Activated CD8-positive, alpha-beta memory T cell treated with anti-CD3 and anti-CD28 coated beads for 4 hours (primary cell): ENCODE measurements around the gene NCDN.

Experiments used
- DNase-seq, 2 donors: peaks; one replicate each; pipeline ENCODE4 v3.0.0-alpha.2; 2020; ENCODE audit warnings: low read depth in 2 of 2

Gene NCDN

GRCh38 chr1:35557611-35558373 lies at the start of gene NCDN:
Gene NCDN, plus strand, starts transcription at chr1:35557799. Its CDS starts 392 bp downstream, at chr1:35558191.
- DNase-seq, result peak; percentile 95

- no peak for DNase-seq
These were observed 49.7 kb upstream of the NCDN start for GRCh38 chr1:35507947-35508346.

GRCh38 chr1:35509558-35509957 lies 48.0 kb upstream of the NCDN start:
- no peak for DNase-seq

GRCh38 chr1:35511305-35511704 lies 46.3 kb upstream of the NCDN start:
- no peak for DNase-seq

- DNase-seq, result no peak
These were observed 39.4 kb upstream of the NCDN start for GRCh38 chr1:35518183-35518582.

- DNase-seq, result no peak
These were observed 38.2 kb upstream of the NCDN start for GRCh38 chr1:35519432-35519831.

GRCh38 chr1:35524106-35524505 lies 33.5 kb upstream of the NCDN start:
- no peak for DNase-seq

- DNase-seq, result no peak
These were observed 27.4 kb upstream of the NCDN start for GRCh38 chr1:35530168-35530567.

GRCh38 chr1:35530946-35531345 lies 26.7 kb upstream of the NCDN start:
- DNase-seq, result no peak

GRCh38 chr1:35531368-35531767 lies 26.2 kb upstream of the NCDN start:
- DNase-seq, result no peak

- no peak for DNase-seq
These were observed 24.9 kb upstream of the NCDN start for GRCh38 chr1:35532497-35533223.

- no peak for DNase-seq
These were observed 24.0 kb upstream of the NCDN start for GRCh38 chr1:35533586-35533985.

GRCh38 chr1:35535243-35535642 lies 22.4 kb upstream of the NCDN start:
- no peak for DNase-seq

GRCh38 chr1:35536556-35537162 lies 20.9 kb upstream of the NCDN start:
- no peak for DNase-seq

GRCh38 chr1:35537806-35538205 lies 19.8 kb upstream of the NCDN start:
- no peak for DNase-seq

- DNase-seq, result no peak
These were observed 18.4 kb upstream of the NCDN start for GRCh38 chr1:35539073-35539823.

- DNase-seq, result no peak
These were observed 17.8 kb upstream of the NCDN start for GRCh38 chr1:35539824-35540261.

GRCh38 chr1:35544976-35545375 lies 12.6 kb upstream of the NCDN start:
- DNase-seq, result no peak

- no peak for DNase-seq
These were observed 11.0 kb upstream of the NCDN start for GRCh38 chr1:35546614-35547013.

- no peak for DNase-seq
These were observed 3.7 kb upstream of the NCDN start for GRCh38 chr1:35553851-35554250.

- no peak for DNase-seq
These were observed 3.1 kb upstream of the NCDN start for GRCh38 chr1:35554266-35555211.
